Ectodermal cell (in vitro differentiated cells): ENCODE results near the gene TEX29.

ENCODE experiments used
- H3K27ac ChIP-seq: 2 replicates; pipeline ENCODE4 v1.7.0; 2013; ENCODE audit warnings: mild to moderate bottlenecking, low read depth, low read length; ENCODE audit not compliant: insufficient read depth, poor library complexity, severe bottlenecking
- H3K27me3 ChIP-seq: 2 replicates; pipeline ENCODE4 v1.7.0; 2013; ENCODE audit warnings: mild to moderate bottlenecking, low read length; ENCODE audit not compliant: insufficient read depth, control insufficient read depth, poor library complexity, severe bottlenecking
- H3K36me3 ChIP-seq: one replicate; pipeline ENCODE4 v1.7.0; 2013; ENCODE audit warnings: low read length; ENCODE audit not compliant: control insufficient read depth, insufficient read depth
- H3K4me1 ChIP-seq: one replicate; pipeline ENCODE4 v1.7.0; 2013; ENCODE audit warnings: low read length; ENCODE audit not compliant: control insufficient read depth, insufficient read depth
- H3K4me3 ChIP-seq: 2 replicates; pipeline ENCODE4 v1.7.0; 2013; ENCODE audit warnings: low read depth, low read length, control low read depth; ENCODE audit not compliant: insufficient read depth
- H3K9me3 ChIP-seq: 2 replicates; pipeline ENCODE4 v1.7.0; 2013; ENCODE audit warnings: mild to moderate bottlenecking, low read length, moderate library complexity; ENCODE audit not compliant: control insufficient read depth
- WGBS, 2 experiments: methylation state at CpG; one replicate each; pipeline ENCODE4 v1.1.7; 2013; ENCODE audit warnings: missing lambda C conversion rate in 2 of 2; 5-methylcytosine and 5-hydroxymethylcytosine counted together

The TEX29 gene

GRCh38 chr13:111356795-111357194 lies 36.4 kb downstream of the TEX29 start:
- no peaks in the 10 kb centered on the region for H3K4me1 ChIP-seq
- no peaks in the 10 kb centered on the region for H3K27me3 ChIP-seq
- no peak overlapping the region for H3K27ac ChIP-seq
- no peak overlapping the region for H3K4me3 ChIP-seq
- WGBS, 2 experiments, result 93% methylated on average over 4 of the region's 4 CpGs
- H3K36me3 ChIP-seq, result no peaks in the 10 kb centered on the region
- no peaks in the 10 kb centered on the region for H3K9me3 ChIP-seq

DNA sequence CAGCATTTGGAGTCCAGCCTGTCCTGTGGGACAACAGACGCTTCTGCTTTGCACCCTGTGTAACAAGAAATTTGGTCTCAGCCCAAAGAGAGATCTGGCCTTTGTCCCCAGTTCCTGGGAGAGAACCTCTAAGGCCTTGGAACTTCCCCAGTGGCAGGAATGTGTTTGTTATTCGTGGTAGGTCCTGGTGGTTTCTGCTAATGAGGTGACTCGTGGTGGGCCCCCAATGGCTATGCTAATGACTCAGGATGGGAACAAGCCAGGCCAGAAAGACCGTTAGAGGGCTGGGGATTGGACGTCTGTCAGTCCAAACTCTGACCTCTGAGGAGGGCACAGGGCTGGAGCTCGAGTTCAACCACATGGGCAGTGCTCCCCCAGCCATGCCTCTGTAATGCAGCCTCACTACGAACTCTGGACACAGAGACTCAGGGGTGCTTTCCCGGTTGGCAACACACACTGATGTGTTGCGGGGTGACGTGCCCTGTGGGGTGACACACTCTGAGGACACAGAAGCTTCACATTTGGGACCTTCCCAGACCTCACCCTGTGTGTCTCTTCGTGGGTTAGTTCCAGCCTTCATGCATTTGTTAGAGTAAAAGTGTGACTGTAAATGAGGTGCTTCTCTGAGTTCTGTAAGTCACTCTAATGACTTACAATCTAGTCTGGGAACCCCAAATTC lies 38.9 kb downstream of the TEX29 start:
- Histone ChIP-seq H3K9me3 (no peaks in the 10 kb centered on the region), H3K4me1 (no peaks in the 10 kb centered on the region), H3K36me3 (no peaks in the 10 kb centered on the region), H3K27me3 (no peaks in the 10 kb centered on the region), H3K4me3 (no peak overlapping the region), H3K27ac (no peak overlapping the region)
- 57 to 62% methylated on average over 11 of the region's 11 CpGs for WGBS, 2 experiments

- Histone ChIP-seq H3K4me3 (no peak overlapping the region), H3K9me3 (no peaks in the 10 kb centered on the region), H3K27me3 (no peaks in the 10 kb centered on the region), H3K27ac (no peak overlapping the region), H3K4me1 (no peaks in the 10 kb centered on the region), H3K36me3 (no peaks in the 10 kb centered on the region)
- 88 to 89% methylated on average over 7 of the region's 7 CpGs for WGBS, 2 experiments
These were observed 39.5 kb downstream of the TEX29 start for GRCh38 chr13:111359930-111360329.

- WGBS, 2 experiments, result 92 to 95% methylated on average over 9 of the region's 9 CpGs
- H3K36me3 ChIP-seq, result no peaks in the 10 kb centered on the region
- H3K4me1 ChIP-seq, result no peaks in the 10 kb centered on the region
- no peak overlapping the region for H3K27ac ChIP-seq
- no peaks in the 10 kb centered on the region for H3K9me3 ChIP-seq
- no peak overlapping the region for H3K4me3 ChIP-seq
- no peaks in the 10 kb centered on the region for H3K27me3 ChIP-seq
These were observed 40.0 kb downstream of the TEX29 start for GRCh38 chr13:111360452-111360851.

DNA sequence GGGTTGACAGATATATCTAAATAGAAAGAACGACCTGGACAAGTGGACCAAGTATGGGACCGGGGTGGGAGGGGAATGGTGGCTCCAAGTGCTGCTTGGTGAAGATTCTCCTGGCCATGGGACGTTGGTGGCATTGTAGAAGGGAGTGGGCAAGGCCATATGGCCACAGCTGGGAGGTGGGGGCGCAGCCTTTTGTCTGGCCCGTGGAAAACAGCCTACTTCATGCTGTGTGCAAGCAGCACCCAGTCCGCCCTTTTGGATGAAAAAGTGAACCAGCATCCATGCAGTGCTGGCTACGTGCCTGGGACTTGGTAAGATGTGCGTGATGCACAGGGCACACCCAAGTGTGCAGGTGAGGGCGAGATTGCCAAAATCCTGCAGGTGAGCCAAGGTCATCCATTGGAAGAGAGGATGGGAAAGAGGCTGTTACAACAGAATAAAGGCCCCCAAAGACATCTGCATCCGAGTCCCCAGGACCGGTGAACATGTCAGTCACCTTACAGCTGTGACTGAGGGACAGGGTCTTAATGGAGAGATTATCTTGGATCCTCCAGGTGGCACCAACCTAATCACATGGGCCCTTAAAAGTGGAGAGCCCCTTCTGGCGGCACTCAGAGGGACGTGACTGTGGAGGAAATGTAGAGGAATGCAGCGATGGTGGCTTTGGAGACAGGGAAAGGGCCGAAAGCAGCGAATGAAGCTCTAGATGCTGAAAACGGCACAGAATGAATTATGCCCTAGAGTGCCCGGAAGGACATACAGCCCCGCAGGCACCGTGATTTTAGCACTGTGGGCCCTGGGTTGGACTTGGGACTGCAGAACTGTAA lies 40.8 kb downstream of the TEX29 start:
- no peaks in the 10 kb centered on the region for H3K36me3 ChIP-seq
- no peaks in the 10 kb centered on the region for H3K27me3 ChIP-seq
- H3K4me3 ChIP-seq, result no peak overlapping the region
- H3K9me3 ChIP-seq, result no peaks in the 10 kb centered on the region
- 92 to 93% methylated on average over 20 of the region's 20 CpGs for WGBS, 2 experiments
- H3K4me1 ChIP-seq, result no peaks in the 10 kb centered on the region
- H3K27ac ChIP-seq, result no peak overlapping the region

DNA sequence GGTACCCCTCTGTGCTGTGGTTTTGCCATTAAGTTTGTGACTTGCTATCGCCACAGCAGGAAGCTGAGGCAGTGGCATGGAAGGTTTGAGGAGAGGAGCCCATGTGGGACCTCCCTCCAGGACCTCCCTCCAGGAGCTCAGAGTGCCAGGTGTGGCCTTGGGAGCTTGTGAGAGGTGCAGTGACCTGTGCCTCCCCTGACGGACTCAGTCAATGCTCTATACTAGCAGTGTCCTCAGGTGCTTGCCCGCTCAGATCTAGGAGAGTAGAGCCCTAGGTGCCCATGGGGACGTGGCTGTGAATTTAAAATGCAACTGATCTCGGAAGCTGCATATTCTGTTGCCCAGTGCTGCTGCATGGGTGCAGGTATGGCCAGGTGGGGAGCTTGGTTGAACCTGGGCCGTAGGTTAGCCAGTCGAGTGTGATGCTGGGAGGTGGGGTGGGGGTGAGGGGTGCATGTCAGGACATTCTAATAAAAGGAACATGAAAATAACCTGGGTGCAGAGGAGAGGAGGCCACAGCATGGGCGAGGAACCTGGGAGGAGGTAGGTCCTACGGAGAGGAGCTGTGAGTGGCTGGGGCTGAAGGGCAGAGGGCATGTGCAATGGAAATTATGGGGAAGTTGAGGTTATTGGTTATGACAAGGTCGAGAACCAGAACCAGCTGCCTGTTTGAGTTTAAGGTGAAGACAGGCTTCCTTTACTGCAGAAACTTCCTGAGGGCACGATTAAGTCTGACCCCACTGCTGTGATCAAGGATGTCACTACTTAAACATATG lies 41.6 kb downstream of the TEX29 start:
- Histone ChIP-seq H3K27me3 (no peaks in the 10 kb centered on the region), H3K4me1 (no peaks in the 10 kb centered on the region), H3K9me3 (no peaks in the 10 kb centered on the region), H3K27ac (no peak overlapping the region), H3K36me3 (no peaks in the 10 kb centered on the region), H3K4me3 (no peak overlapping the region)
- 93 to 94% methylated on average over 11 of the region's 11 CpGs for WGBS, 2 experiments

DNA sequence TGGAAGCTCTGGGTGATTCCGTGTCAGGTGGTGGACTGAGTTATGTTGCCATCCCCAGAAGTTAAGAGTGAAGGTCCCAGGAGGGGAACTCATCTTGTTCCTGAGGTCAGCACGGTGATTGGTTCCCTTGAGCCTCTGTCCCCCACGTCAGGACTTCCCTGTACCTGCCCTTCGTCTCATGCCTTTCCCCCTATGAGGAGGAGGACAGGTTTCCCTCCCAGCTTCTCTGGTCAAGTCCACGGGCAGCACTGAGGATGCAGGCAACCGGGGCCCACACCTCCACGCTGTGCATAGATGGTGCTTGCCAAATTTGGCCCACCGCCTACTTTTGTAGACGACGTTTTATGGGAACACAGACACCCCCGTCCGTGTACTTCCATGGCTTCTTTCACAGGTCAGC lies 42.7 kb downstream of the TEX29 start:
- H3K27ac ChIP-seq, result no peak overlapping the region
- H3K9me3 ChIP-seq, result no peaks in the 10 kb centered on the region
- H3K36me3 ChIP-seq, result no peaks in the 10 kb centered on the region
- no peak overlapping the region for H3K4me3 ChIP-seq
- WGBS, 2 experiments, result 93 to 95% methylated on average over 12 of the region's 12 CpGs
- H3K27me3 ChIP-seq, result no peaks in the 10 kb centered on the region
- no peaks in the 10 kb centered on the region for H3K4me1 ChIP-seq

DNA sequence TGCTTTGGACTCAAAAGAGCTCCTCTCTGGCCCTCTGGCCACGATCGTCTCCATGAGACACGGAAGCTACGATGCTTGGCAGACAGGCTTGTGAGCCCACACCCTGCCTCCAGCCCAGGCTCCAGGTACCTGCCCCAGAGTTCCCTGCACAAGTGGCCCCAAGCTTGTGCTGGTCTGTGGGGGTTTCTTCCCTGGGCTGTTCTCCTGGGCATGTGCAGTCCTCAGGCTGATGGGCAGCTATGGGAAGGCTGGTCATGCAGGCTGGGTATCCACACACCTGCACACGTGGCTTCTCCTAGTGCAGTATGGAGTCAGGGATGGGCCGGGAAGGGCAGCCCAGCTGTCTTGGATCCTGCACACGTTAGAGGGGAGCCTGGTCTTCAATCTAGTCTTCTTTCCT lies 43.1 kb downstream of the TEX29 start:
- H3K9me3 ChIP-seq, result no peaks in the 10 kb centered on the region
- no peaks in the 10 kb centered on the region for H3K4me1 ChIP-seq
- no peak overlapping the region for H3K4me3 ChIP-seq
- WGBS, 2 experiments, result 91 to 95% methylated on average over 7 of the region's 7 CpGs
- H3K27ac ChIP-seq, result no peak overlapping the region
- H3K36me3 ChIP-seq, result no peaks in the 10 kb centered on the region
- H3K27me3 ChIP-seq, result no peaks in the 10 kb centered on the region

DNA sequence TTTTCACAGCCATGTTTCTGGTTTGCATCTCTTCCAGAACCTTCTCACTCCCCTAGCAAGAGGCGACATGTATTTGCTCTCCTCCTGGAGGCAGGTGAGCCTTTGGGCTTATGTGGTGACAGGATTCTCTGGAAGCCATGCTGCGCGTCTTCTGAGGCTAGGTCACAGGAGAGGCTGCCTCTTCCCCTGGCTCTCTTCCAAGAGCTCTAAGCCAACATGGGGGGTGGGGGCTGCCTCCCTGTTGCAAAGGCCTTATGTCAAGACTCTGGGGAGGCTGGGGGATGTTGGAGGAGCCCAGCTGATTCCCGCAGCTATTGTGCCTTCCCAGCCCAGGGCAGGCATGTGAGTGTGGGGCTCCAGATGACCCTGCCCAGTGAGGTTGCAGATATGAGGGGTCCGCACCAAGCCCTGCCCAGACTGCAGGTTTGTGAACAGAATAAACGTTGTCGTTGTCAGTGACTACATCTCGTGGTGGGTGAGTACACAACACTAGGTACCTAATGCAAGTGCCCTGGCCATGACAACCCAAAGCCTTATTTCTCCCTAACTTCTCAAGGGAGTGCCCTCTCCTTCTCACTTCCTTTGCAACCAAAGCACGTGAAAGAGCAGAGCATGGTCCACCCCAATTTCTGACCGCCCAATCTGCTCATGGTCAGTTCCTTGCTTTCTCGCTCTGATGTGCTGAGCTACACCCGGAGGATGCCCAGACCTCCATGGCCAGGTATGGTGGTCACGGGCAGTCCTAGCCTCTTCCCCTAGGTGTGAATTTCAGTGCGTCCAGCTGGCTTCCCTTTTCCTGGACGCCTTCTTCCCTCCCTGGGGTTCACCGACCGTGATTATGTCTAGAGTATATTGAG lies 44.9 kb downstream of the TEX29 start:
- H3K4me1 ChIP-seq, result no peaks in the 10 kb centered on the region
- H3K27ac ChIP-seq, result no peak overlapping the region
- H3K36me3 ChIP-seq, result no peaks in the 10 kb centered on the region
- no peak overlapping the region for H3K4me3 ChIP-seq
- no peaks in the 10 kb centered on the region for H3K27me3 ChIP-seq
- 91 to 92% methylated on average over 14 of the region's 17 CpGs for WGBS, 2 experiments
- no peaks in the 10 kb centered on the region for H3K9me3 ChIP-seq
